HuH-7.5 (cell line): ENCODE measurements around the gene RIOK2.
"Not testable (repeated sequence)": the region's sequence is repeated elsewhere in the genome, so short reads cannot be mapped to it uniquely, and the experiment has no call there.

Experiments
- DNase-seq: peaks from one replicate; pipeline ENCODE4 v3.0.0; 2011; ENCODE audit warnings: low spot score

RIOK2 gene

DNA sequence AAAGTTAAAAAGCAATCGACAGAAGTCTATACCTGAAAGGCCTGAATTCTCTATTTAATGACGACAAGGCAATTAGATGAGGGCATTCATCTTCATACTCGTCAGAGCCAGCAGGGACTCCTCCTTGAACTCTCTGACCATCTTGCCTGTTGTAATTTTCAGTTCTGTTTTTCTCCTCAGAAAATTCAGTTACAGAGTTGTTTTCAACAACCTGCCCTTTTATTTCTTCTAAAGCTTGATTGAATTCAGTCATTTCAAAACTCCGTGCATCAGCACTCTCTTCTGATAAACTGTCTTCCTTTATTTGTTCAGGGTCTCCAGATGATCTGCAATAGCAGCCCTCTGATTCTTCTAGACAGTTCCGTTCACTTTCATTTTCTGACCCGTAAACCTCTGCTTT is 15.6 kb downstream of the RIOK2 start:
- no peak for DNase-seq

DNA sequence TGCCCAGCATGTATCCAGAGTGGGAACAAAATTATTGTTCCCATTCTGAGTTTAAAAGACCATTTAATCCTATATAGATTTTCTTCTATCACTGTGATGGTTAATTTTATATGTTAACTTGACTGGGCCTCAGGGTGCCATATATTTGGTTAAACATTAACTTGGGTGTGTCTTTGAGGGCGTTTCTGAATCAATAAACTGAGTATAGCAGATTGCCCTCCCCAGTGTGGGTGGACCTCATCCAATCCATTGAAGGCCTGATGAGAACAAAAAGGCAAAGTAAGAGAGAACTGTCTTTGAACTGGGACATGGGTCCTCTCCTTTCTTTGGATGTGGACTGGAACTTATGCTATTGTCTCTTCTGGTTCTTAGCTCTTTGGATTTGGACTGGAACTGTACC is 17.3 kb downstream of the RIOK2 start:
- DNase-seq, result no peak

DNA sequence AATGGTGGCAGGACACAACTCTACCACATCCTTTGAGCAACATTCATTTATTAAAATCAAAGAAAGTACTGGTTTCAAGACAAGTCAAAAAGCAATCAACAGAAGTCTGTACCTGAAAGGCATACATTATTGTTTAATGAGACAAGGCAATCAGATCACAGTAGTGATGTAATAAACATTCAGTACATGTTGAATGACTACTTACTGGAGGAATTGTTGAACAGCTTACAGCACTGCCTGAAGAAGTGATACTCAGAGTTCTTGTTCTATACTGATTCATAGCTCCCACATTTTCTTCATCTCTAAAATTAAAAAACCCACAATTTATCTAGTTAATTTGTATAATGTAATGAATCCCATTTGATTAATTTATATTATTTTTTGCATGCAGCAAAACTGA is 18.2 kb downstream of the RIOK2 start:
- no peak for DNase-seq

DNA sequence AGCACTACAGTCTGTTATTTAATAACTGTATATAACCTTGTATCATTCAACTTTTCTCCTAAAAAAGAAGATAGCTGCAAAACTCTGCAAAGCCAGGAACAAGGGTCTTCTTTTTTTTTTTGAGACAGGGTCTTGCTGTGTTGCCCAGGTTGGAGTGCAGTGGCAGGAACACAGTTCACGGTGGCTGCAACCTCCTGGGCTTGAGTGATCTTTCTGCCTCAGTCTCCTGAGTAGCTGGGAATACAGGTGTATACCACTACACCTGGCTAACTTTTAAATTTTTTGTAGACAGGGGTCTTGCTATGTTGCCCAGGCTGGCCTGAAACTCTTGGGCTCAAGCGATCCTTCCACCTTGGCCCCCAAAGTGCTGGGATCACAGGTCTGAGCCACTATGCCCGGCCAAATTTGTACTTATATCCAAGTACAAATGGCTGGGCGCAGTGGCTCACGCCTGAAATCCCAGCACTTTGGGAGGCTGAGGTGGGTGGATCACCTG is 19.2 kb downstream of the RIOK2 start:
- no peak for DNase-seq

DNA sequence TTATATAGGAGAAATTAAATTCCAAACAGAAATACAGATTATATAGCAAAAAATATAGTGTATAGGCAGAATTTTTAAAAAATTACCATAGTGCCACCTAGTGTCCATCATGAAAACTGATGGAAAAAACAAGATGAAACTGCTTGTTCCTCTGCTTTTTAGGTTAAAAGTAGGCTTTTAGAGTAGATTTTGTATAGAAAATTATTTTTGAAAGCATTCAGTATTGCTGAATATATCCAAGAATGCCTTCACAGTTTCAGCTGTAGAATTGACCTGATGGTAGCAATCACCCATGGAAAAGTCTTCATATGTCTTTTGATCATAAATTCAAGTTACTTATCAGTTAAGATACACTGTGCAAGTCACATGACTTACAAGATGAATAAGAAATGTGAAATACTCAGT is 19.7 kb downstream of the RIOK2 start:
- no peak for DNase-seq

DNA sequence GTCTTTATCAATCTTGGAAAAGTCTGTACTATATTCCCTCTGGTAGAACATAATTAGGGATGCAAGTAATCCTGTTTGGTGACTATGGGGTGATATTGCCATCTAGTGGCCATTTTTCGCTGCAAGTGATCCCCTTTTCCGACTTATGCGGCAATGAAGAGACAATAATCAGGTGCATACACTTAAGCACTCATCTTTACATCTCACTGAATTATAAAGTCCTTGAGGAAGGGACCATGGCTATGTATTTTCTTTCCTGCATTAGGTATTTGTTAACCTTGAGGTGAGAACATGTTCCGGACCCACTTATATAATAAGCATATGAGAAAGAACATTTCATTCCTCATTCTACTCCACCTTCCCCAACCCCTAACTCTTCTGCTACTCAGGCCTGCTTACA is 21.0 kb downstream of the RIOK2 start:
- no peak for DNase-seq

DNA sequence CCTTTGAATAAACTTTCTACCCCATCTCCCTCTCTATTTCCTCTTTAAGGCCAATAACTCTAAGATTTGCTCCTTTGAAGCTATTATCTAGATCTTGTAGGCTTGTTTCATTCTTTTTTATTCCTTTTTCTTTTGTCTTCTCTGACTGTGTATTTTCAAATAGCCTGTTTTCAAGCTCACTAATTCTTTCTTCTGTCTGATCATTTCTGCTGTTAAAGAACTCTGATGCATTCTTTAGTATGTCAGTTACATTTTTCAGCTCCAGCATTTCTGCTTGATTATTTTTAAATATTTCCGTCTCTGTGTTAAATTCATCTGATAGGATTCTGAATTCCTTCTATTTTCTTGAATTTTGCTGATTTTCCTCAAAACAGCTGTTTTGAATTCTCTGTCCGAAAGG is 25.4 kb downstream of the RIOK2 start:
- DNase-seq, result no peak

DNA sequence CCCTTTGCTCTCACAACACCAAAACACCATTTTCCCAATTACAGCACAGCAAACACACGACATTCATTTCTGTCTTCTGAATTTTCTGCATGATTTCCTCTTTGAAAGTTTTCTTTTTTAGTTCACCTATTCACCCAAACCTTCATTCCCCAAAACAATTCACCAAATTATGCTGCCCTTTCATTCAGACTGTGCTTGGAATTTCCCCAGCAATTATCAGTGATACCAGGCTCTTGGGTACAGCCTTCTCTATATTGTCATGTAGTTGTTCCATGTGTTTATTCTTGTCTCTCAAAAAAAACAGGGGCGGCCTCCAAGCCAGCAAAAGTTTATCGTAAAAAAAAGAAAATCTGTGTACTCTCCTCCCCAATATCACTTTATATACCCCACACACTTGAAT is 31.7 kb downstream of the RIOK2 start:
- no peak for DNase-seq

DNA sequence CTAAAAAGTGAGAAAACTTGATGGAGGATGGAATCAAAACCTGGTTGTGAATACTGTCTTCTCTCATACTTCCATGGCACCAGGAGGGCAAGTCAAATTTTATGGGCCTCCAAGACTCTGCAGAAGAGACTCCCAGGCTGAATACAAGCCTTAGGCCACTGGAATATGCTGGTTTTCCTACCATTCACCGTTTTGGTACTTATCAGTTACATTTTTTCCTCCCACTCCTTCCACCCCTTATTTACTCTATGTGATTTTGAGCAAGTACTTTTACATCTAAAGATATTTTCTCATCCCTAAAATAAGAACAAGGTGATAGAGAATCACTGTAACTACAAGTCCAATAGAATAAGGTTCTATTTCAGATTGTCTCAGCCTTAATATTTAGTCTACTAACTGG is 32.6 kb downstream of the RIOK2 start:
- DNase-seq, result no peak

DNA sequence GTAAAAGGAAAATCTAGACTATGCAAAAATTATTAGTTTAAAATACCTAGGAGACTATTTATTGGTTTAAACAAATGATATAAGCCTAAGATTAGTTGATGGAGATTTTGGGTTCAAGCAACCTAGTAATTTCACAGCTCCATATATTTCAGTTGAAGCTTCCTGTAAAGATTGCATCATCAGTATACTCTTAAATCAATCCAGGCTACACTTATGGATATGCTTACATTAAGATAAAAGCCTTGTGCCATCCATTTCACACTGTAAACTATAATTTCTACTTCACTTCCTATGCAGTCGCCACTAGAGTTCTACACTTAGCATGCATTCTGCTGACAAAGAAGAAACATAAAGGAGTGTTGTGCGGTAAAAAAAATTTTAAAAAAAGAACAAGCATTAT is 33.3 kb downstream of the RIOK2 start:
- no peak for DNase-seq

DNA sequence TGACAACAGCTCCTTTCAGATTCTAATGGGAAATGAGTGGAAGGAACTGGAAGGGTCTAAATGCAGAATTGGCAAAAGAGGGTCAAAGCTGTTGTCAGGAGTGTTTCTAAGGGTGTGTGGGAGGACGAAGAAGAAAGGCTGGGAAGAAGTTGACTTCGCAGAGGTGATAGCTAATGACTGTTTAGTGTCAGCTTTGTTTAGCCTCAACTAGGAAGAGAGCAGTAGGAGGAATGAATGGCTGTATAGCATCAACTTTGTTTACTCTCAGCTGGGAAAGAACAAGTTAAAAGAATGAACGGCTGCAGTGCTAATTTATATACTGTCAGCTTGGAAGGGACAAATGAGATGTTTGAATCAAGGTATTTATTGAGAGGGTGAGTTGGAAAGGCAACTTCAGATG is 34.8 kb downstream of the RIOK2 start:
- DNase-seq, result no peak

DNA sequence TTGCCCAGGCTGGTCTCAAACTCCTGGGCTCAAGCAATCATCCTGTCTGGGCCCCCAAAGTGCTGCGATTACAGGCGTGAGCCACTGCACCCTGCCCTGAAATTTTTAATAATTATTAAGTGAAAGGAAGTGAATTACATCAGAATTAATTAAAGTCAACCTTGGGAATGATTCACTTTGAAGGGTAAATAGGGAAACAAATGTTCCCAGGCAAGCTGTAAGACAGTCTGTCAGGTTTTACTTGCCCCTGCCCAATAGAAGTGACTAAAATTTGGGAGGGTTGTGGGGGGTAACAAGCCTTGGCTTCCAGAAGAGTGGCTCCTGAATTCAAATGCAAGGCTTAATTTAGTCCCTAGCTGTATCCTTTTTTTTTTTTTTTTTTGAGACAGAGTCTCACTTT is 39.3 kb downstream of the RIOK2 start:
- no peak for DNase-seq

DNA sequence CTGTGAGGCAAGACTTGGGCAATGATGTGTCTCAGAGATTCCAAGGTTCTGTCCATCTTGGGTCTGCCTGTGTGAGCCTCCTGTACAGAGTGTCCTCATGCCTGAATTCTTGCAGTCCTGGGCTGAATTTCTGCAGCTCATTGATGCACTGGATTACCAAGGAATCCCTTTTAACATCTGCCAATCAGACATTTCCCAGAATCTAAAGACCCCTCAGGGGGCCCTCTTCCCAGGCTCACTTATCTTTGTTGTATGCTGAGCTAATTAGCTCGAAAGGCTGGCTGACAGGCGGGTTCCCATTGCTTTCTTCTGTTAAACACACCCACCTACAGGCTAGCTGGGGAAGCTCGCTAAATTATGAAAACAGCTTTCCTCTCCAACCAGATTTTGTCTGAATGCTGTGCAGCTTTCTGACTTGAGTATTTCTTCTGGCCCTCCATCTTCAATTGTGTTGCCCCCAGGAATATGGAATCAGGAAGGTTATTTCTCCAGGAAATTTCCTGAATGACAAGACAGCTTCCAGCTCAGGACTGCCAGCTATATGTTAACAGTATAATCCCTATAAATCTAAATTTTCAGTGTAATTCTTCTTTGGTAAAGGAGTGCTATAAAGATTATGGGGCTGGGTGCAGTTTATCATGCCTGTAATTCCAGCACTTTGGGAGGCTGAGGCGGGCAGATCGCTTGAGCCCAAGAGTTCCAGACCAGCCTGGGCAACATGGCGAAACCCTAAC is 40.4 kb downstream of the RIOK2 start, which contains the start of gene LIX1:
TSS of gene LIX1 (minus strand) at position 91 of the 734 bp plus-strand sequence. CDS start at position 56, 35 bp downstream.
- peak; percentile 16 for DNase-seq

DNA sequence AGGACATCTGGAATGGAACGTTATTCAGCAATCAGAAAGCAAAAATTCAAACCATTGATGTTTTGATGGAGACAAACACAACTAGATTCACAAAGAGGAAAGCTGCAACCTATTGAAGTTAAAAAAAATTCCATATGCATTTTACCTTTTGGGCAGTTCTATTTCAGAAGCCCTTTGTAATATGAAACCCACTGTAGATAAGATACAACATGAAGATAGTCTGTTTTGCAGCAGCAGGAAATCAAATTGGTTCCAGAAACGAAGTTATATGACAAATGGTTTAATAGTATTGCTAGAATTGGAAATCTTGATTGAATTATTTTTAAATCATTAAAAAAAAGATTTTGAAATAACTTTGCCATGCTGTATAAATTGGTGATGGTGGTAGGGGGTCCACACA is 41.5 kb downstream of the RIOK2 start:
- DNase-seq, result no peak

DNA sequence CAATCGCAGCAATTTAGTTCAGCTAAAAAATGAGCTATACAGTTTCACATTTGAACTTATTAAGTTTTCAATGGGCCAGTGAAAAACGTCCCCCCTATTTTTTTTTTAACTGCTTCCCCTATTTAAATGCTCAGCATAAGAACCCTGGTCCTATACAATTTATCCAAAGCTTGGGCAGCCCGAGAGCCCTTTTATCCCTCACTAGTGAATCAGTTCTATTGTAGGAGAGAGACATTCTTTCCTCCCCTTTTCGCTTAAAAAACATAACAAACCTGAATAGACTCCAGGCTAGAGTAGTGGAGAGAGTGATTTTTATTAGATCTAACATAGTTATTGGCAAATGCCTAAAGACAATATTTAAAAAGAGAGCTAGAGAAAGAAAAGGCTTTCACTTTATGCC is 42.0 kb downstream of the RIOK2 start:
- DNase-seq, result no peak

DNA sequence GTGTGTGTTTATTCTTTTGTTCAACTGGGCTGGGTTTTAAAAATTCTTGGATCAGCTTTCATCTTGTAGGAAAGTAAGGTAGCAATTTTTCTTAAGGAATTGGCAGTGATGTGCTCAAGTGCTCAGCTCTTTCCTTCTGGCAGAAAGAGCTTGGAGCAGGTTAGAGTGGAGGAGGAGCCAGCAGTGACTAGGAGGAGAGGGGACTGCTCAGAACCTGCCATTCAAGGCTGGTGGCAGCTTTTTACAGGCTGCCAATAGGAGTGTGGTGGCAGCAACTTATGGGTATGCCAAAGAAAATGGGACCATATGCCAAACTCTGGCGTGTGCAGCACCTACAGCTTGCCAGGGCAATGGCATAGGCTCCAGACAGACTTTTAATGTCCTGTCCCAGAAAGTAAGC is 42.8 kb downstream of the RIOK2 start:
- DNase-seq, result not testable (repeated sequence)

DNA sequence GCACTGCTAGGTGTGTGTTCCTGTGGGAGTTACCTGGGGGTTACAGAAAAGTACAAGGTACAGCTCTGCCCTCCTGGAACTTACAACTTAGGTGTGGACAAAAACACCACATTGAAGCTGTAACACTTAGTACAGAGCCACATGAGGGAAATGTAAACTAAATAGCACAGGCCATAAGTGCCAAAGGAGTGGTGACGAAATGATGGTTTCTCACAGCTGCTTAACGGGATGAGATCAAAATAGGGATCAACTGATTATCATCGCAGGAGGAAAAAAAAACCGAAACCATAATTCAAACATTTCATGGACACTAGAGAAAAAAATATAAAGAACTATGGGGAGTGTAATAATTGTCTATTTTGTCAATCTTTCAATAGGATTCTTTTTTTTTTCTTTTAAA is 46.6 kb downstream of the RIOK2 start:
- DNase-seq, result no peak

DNA sequence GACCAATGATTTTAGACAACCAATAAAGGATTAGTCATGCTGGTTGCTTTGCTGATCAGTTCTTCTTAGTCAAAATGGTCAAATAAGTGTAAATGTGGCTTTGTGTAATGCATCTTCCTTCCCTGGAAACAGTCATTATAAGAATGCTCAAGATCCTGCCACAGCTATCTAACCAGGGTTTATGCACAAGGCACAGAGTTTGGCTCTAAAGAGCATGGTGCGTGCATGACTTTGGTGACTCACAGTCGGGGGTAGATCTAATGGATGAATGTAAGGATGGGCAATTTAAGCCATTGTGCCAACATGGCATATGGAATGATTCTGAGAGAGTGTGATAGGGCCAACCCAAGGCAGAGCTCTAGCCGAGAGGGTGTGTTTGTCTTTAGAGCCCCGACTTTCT is 47.2 kb downstream of the RIOK2 start:
- DNase-seq, result no peak

DNA sequence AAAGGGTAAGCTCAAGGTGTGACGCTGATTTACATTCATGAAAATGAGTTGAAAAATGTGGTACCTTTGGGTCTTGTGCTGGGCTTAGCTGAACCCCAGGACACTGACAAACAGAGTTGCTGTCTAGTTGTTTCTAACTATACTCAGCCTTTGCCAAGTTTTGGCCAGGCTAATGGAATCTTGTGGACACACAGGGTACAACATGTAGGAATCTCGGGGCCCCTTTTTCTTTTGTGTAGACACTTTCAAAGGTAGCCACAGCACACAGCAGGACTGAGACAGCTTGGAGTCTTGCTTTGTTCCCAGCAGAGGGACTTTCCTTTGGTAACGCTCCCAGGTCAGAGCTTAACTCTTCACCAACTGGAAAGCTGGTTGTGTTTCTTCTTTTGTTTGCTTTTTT is 48.4 kb downstream of the RIOK2 start:
- no peak for DNase-seq

DNA sequence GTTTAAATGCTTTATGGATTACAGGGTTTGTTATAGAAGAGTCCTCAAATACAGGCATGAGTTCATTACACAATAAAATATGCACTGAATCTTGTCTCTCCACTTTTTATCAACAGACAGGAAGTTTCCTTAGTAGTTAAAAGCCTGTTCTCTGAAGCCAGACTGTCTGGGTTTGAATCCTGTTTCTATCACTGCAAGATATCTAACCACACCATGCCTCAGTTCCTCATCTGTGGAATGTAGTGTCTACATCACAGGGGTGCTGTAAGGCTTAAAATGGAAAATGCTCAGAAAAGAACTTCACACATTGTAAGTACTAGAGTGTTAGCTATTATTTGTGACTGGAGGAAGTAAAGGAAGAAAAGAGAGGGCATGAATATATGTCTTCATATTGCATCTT is 49.9 kb downstream of the RIOK2 start:
- no peak for DNase-seq

DNA sequence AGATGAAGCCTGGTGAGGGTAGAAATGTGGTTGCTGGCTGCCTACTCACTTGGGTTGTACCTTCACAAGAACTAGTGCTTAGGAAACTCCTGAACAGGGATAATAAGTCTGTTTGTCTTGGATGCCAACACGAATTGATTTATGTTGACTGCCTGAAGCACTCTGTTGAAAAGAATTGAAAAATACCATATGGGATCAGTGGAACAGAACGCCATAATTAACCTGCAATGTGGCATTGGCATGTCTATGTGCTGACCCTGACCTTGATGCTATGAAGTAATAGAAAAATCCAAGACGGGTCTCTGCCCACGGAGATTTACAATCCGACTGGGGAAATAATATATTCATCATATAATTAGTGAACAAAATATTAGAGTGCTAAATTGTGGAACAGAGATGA is 51.1 kb downstream of the RIOK2 start:
- DNase-seq, result no peak

DNA sequence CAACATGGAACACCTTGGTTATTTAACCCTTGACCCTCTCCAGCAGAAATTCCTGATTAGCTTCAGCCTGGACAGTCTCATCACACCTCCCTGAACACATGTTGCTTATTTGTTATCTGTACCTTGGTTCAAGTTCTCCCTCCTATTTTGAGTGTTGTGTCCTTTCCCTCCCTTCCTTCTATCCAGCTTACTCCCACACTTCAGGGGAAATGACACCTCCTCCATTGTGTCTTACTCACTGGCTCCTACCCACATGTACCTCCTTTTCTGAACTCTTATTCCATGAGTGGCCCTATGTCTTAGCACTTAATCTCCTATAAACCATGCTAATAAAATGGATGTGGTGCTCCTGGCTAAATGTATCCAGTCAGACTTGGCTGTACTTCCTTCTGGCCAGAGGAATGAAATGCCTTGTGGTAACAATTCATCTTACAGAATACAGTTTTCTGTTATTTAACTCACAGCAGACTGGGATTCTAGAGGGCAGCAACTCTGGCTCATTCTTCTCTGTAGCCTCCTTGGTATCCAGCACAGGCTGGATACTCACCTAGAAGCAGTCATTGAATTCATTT is 51.8 kb downstream of the RIOK2 start:
- DNase-seq, result no peak

DNA sequence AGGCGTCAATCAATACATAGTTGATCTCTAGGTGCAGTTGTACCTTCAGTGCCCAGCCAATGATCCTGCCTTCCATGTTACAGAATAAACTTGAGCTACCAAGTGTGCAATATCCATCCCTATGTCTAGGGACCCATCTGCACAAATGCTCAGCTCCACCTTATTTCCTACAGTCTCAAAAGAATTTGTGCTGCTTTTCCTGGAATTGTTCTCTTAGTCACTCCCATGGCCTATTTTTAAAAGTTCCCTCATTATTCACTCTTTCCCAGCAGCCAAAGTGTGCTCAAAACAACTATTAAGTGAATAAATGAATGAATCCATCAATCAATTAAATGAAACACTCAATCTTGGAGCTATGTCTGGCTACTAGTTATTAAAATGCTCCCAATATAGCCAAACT is 55.3 kb downstream of the RIOK2 start:
- DNase-seq, result no peak

DNA sequence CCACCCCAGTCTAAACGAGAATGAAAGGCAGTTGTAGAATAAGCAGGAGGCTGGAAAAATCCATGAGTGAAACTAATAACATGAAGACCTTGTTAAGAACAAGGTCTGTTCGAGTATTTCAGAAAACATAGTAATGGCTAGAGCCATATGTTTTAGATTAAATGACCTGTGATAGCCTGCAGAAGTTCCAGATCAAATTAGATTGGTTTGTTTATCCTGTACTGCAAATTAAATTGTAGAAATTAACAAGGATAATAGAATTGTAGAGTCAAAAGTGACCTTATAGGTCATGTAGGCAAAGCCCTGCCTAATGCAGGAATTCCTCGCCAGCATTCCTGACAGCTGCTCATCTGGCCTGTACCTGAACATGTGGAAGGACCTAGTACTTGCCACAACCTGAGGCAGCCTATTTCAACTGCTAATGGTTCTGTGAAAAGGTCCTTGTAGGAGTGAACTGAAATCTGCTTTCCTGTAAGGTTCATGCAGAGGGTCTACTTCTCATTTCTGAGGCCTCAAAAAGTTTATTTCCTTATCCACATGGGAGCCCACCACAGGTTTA is 57.8 kb downstream of the RIOK2 start:
- no peak for DNase-seq
